Measurements from ENCODE around the gene FGL2. TPM values are rescaled to one million over a fixed set of nuclear protein-coding genes. Genes with fewer than 3 reads are reported as not detected.
"Not testable (repeated sequence)": the region's sequence is repeated elsewhere in the genome, so short reads cannot be mapped to it uniquely, and the experiment has no call there.

Gene FGL2
- total RNA-seq, 2 experiments from 2014 or later, result 0.16 TPM

DNA sequence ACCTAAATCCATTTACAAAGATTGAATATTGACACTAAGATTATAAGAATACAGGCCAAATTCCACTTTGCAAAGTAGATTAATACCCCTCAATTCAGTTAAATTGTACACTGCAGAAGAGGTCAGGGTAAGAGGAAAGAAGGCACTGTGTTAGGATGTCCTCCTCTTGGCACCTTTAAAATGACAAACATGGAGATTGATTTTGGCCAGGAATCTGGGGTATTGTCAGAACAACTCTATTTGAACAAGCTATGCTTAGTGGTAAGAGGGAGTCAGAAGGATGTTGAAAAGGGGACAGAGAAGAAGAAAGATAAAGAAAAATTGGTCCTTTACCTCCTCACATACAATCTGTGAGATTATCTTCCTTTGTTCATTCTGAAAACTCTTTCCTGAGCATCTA lies 21.6 kb downstream of the FGL2 start:
- POLR2A ChIA-PET; H3K27me3 Mint-ChIP-seq; CTCF ChIA-PET; H3K27ac Mint-ChIP-seq; ATAC-seq; intact Hi-C loops (cut with DNase I, micrococcal nuclease); DNase-seq; H3K4me3 Mint-ChIP-seq; H3K36me3 Mint-ChIP-seq (ENCODE audit: low read depth); H3K9me3 Mint-ChIP-seq (ENCODE audit: low read depth); H3K4me1 Mint-ChIP-seq: not testable (repeated sequence)

DNA sequence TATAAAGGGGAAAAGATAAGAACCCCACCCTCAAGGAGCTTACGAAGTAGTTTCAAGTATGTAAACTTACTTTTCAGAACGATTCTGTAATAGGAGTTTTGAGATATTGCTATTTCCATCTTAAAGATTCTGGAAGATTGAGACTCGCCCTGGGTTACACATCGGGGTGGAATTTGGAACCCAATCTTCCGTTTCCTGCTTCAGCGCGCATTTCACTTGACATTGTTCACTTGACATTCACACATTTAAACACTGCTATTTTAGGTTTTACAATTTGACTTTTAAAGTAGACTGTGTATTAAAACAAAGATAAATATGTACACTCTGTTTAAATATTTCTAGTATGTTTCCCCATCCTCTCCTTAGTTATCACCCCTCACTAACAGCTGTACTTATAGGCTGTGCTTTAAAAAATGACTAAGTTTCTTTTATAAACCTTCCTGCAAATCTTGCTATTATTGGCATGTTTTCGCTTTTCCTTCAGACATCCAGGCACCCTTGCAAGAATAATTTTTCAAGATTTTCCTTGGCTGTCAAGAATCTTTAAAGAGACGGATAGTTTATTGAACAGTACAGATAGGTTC lies 22.2 kb downstream of the FGL2 start:
- intact Hi-C loops (cut with DNase I, micrococcal nuclease); H3K9me3 Mint-ChIP-seq (ENCODE audit: low read depth); ATAC-seq; POLR2A ChIA-PET; H3K27ac Mint-ChIP-seq; H3K36me3 Mint-ChIP-seq (ENCODE audit: low read depth); H3K4me3 Mint-ChIP-seq; DNase-seq; CTCF ChIA-PET; H3K4me1 Mint-ChIP-seq; H3K27me3 Mint-ChIP-seq: not testable (repeated sequence)

- CTCF ChIA-PET; H3K4me1 Mint-ChIP-seq; H3K27ac Mint-ChIP-seq; POLR2A ChIA-PET; H3K4me3 Mint-ChIP-seq; DNase-seq; H3K27me3 Mint-ChIP-seq; H3K36me3 Mint-ChIP-seq (ENCODE audit: low read depth); intact Hi-C loops (cut with DNase I, micrococcal nuclease); H3K9me3 Mint-ChIP-seq (ENCODE audit: low read depth); ATAC-seq: not testable (repeated sequence)
These were observed 24.3 kb downstream of the FGL2 start for GRCh38 chr7:77175274-77175800.

DNA sequence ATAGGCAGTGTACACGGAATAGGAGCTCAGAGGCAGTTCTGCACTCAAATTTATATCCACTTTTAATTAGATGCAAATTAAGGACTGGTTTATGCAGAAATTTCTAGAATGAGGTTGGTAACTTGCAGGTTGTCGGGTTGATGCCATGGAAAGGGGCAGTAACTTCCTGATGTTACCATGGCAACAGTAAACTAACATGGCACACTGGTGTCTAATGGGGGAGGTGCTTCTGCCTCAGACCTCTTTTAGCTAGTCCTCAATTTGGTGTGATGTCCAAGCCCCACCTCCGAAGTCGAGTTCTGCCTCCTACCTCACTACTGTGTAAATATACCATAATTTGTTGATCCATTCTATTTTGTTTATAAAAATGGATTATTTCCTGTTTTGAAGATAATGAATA lies 25.2 kb downstream of the FGL2 start:
- POLR2A ChIA-PET; intact Hi-C loops (cut with DNase I, micrococcal nuclease); DNase-seq; H3K4me1 Mint-ChIP-seq; ATAC-seq; H3K9me3 Mint-ChIP-seq (ENCODE audit: low read depth); CTCF ChIA-PET; H3K27me3 Mint-ChIP-seq; H3K36me3 Mint-ChIP-seq (ENCODE audit: low read depth); H3K27ac Mint-ChIP-seq; H3K4me3 Mint-ChIP-seq: not testable (repeated sequence)

- H3K4me1 Mint-ChIP-seq; ATAC-seq; DNase-seq; H3K36me3 Mint-ChIP-seq (ENCODE audit: low read depth); intact Hi-C loops (cut with DNase I, micrococcal nuclease); H3K9me3 Mint-ChIP-seq (ENCODE audit: low read depth); CTCF ChIA-PET; H3K27ac Mint-ChIP-seq; H3K4me3 Mint-ChIP-seq; H3K27me3 Mint-ChIP-seq; POLR2A ChIA-PET: not testable (repeated sequence)
These were observed 27.0 kb downstream of the FGL2 start for GRCh38 chr7:77172437-77173172.

DNA sequence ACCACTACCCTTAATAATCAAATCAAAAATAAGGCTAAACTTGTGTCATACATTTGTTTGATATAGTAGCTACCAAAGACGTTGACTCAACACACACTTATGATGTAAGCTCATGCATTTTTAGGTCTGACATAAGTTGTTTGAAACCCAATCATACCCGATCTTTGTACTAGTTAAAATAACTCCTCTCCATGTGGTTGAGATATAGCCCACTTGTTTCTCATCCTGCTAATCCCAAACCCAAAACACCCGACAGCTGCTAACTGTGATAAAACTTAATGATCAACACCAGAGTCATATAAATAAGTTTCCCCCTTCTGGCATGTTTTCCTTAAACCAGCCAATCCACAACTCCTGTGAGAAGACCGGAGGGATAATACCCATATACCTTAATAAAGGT lies 28.5 kb downstream of the FGL2 start:
- DNase-seq; intact Hi-C loops (cut with DNase I, micrococcal nuclease); H3K9me3 Mint-ChIP-seq (ENCODE audit: low read depth); POLR2A ChIA-PET; ATAC-seq; H3K4me3 Mint-ChIP-seq; H3K4me1 Mint-ChIP-seq; H3K27ac Mint-ChIP-seq; H3K27me3 Mint-ChIP-seq; H3K36me3 Mint-ChIP-seq (ENCODE audit: low read depth): not testable (repeated sequence)
- CTCF ChIA-PET, result interaction anchor here (1.3 kb wide), 1 partner anchor 75 kb away, joined by 5 read pairs; no protein-coding TSS in a partner anchor

GRCh38 chr7:77157446-77157845 lies 42.2 kb downstream of the FGL2 start:
- CTCF ChIA-PET, result no interaction called here
- Mint-ChIP-seq H3K27ac (peak overlapping the region; percentile 69), H3K36me3 (ENCODE audit: low read depth) (no peaks in the 10 kb centered on the region), H3K9me3 (ENCODE audit: low read depth) (no peaks in the 10 kb centered on the region), H3K4me3 (no peak overlapping the region), H3K4me1 (peaks cover 17% of the 10 kb centered on the region), H3K27me3 (no peaks in the 10 kb centered on the region)
- ATAC-seq (peak; percentile 28), DNase-seq (peak; percentile 5)
- POLR2A ChIA-PET, result no interaction called here
- intact Hi-C loops (cut with DNase I, micrococcal nuclease), result no loop called here

- CTCF ChIA-PET; H3K4me3 Mint-ChIP-seq; intact Hi-C loops (cut with DNase I, micrococcal nuclease); H3K9me3 Mint-ChIP-seq (ENCODE audit: low read depth); POLR2A ChIA-PET; H3K36me3 Mint-ChIP-seq (ENCODE audit: low read depth); DNase-seq; H3K27me3 Mint-ChIP-seq: not testable (repeated sequence)
- Mint-ChIP-seq H3K27ac (peak overlapping the region; percentile 69), H3K4me1 (peaks cover 17% of the 10 kb centered on the region)
- peak; percentile 88 for ATAC-seq
These were observed 42.6 kb downstream of the FGL2 start for GRCh38 chr7:77157034-77157433.

- intact Hi-C loops (cut with DNase I, micrococcal nuclease); POLR2A ChIA-PET; H3K36me3 Mint-ChIP-seq (ENCODE audit: low read depth); H3K9me3 Mint-ChIP-seq (ENCODE audit: low read depth); CTCF ChIA-PET; H3K27me3 Mint-ChIP-seq; H3K4me3 Mint-ChIP-seq: not testable (repeated sequence)
- DNase-seq (peak; percentile 47), ATAC-seq (peak; percentile 85)
- Mint-ChIP-seq H3K27ac (peak overlapping the region; percentile 19), H3K4me1 (peaks cover 17% of the 10 kb centered on the region)
These were observed 43.8 kb downstream of the FGL2 start for GRCh38 chr7:77155601-77156377.

DNA sequence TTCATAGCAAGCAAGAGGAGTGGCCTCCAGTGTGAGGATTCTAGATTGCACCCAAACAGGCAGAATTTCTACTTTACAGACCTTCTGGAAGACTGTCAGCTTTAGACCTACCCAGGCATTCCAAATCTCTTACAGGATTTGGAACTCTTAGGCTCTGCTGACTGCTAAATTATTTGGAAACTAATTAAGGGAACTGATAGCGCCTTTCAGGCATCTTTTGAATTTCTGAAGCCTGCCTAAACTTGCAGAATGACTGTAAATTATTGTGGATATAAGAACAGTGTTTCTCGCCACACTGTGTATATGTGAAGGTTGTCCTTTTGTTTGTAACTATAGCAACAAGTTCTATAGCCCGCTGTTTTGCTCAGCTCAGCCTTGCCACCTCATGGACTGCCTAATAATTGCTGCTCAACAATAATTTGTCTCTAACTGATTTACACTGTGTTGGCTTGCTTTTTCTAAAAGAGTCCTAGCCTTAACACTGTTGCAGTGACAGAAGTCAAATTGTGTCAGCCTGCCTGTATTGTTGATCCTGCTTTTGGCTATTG lies 44.6 kb downstream of the FGL2 start:
- H3K9me3 Mint-ChIP-seq (ENCODE audit: low read depth); CTCF ChIA-PET; POLR2A ChIA-PET; intact Hi-C loops (cut with DNase I, micrococcal nuclease); DNase-seq; H3K27me3 Mint-ChIP-seq; ATAC-seq; H3K36me3 Mint-ChIP-seq (ENCODE audit: low read depth); H3K4me3 Mint-ChIP-seq: not testable (repeated sequence)
- peak overlapping the region; percentile 17 for H3K27ac Mint-ChIP-seq
- H3K4me1 Mint-ChIP-seq, result peaks cover 17% of the 10 kb centered on the region

- H3K27me3 Mint-ChIP-seq; H3K9me3 Mint-ChIP-seq (ENCODE audit: low read depth); H3K4me3 Mint-ChIP-seq; POLR2A ChIA-PET; intact Hi-C loops (cut with DNase I, micrococcal nuclease); H3K27ac Mint-ChIP-seq; CTCF ChIA-PET; ATAC-seq; DNase-seq; H3K36me3 Mint-ChIP-seq (ENCODE audit: low read depth): not testable (repeated sequence)
- peaks cover 10% of the 10 kb centered on the region for H3K4me1 Mint-ChIP-seq
These were observed 47.4 kb downstream of the FGL2 start for GRCh38 chr7:77152232-77152631.
